ENCODE results near the gene GRID2IP. TPM values are rescaled to one million over a fixed set of nuclear protein-coding genes. Genes with fewer than 3 reads are reported as not detected.

GRID2IP gene
- total and polyA plus RNA-seq, 2 of the 8 experiments (the other 6 are each of a cell fraction or from before 2014, with no cell fraction given): 0.80 to 1.3 TPM

GRCh38 chr7:6553448-6554044 is 2.3 kb upstream of the GRID2IP start:
- H3K4me1 ChIP-seq (replicated peaks in 1 of 4; ENCODE audit: control insufficient read depth in 3 of 4, insufficient read depth in 4 of 4, low read length in 3 of 4): no peaks in the 10 kb centered on the region
- H4K91ac ChIP-seq (replicated peaks; ENCODE audit: insufficient read length, low read length): no peak overlapping the region
- 88% methylated on average over 7 of the region's 7 CpGs; no CpG with 5 or more reads in 1 of the 2 experiments for WGBS, 2 experiments (ENCODE audit: extremely low coverage in 1 of 2, insufficient coverage in 1 of 2, insufficient read length in 1 of 2, insufficient replicate concordance in 2 of 2, low coverage in 1 of 2, low lambda C conversion rate in 2 of 2, missing lambda C conversion rate in 1 of 2)
- no peak overlapping the region for H2BK5ac ChIP-seq (ENCODE audit: low read depth, low read length)
- no peaks in the 10 kb centered on the region for H3K79me1 ChIP-seq (ENCODE audit: low read depth, low read length)
- H2AFZ ChIP-seq (ENCODE audit: low read length): no peak overlapping the region
- no peaks in the 10 kb centered on the region for H3K9me3 ChIP-seq (ENCODE audit: insufficient read depth in 2 of 2, low read depth in 1 of 2, low read length in 1 of 2)
- H3K4me2 ChIP-seq (ENCODE audit: insufficient read depth in 1 of 2, low read depth in 2 of 2, low read length in 2 of 2): no peak overlapping the region
- no peak overlapping the region for H2BK120ac ChIP-seq (replicated peaks; ENCODE audit: low read depth, low read length)
- no peak overlapping the region for H2BK12ac ChIP-seq (ENCODE audit: low read depth, low read length)
- H3K14ac ChIP-seq (ENCODE audit: insufficient read length): no peak overlapping the region
- no peak overlapping the region for H3K4me3 ChIP-seq (ENCODE audit: extremely low read depth in 1 of 4, insufficient read depth in 2 of 4, low read depth in 3 of 4, low read length in 4 of 4)
- no peak overlapping the region for H4K8ac ChIP-seq (ENCODE audit: extremely low read depth, insufficient read depth, low read length)
- H3K18ac ChIP-seq (ENCODE audit: extremely low read depth, low read length): no peak overlapping the region; the same call in 1 of the 2 replicates
- no peak overlapping the region for H3K23ac ChIP-seq (ENCODE audit: insufficient read length)
- H3K23me2 ChIP-seq (ENCODE audit: low read depth, low read length): no peaks in the 10 kb centered on the region; the same call in 1 of the 2 replicates
- no peaks in the 10 kb centered on the region for H4K20me1 ChIP-seq (replicated peaks in 1 of 2; ENCODE audit: control insufficient read depth in 1 of 2, insufficient read depth in 2 of 2, low read length in 2 of 2)
- H2BK20ac ChIP-seq (ENCODE audit: low read length): no peak overlapping the region
- no peak overlapping the region for H2BK15ac ChIP-seq (ENCODE audit: low read length)
- no peaks in the 10 kb centered on the region for H3K79me2 ChIP-seq (ENCODE audit: control insufficient read depth in 1 of 2, insufficient read depth in 2 of 2, low read length in 2 of 2)
- H3K27ac ChIP-seq (ENCODE audit: low read depth, low read length): no peak overlapping the region
- H4K5ac ChIP-seq (ENCODE audit: insufficient read length, low read depth, low read length): no peak overlapping the region
- H3K36me3 ChIP-seq (ENCODE audit: control insufficient read depth in 2 of 4, insufficient read depth in 4 of 4, low read length in 3 of 4): no peaks in the 10 kb centered on the region
- H3K9ac ChIP-seq (replicated peaks in 1 of 4; ENCODE audit: extremely low read depth in 1 of 4, low read depth in 3 of 4, low read length in 3 of 4): no peak overlapping the region
- H2AK5ac ChIP-seq (ENCODE audit: low read depth, low read length): 0 out of 2 replicates have a peak overlapping the region, but pooled peaks have one; percentile 70
- FAIRE-seq (no peak), DNase-seq (ENCODE audit: low read depth in 1 of 2, low spot score in 2 of 2) (no peak)
- ChIA-PET POLR2A (ENCODE audit: partially characterized antibody) (no interaction called here), CTCF (ENCODE audit: partially characterized antibody) (interaction anchor here (0.6 to 1.9 kb wide), 6 partner anchors 12 to 43 kb away, joined by 3 to 5 read pairs (median 4); partner anchors contain the start of gene INTS15)
- H3K4ac ChIP-seq (replicated peaks; ENCODE audit: insufficient read length, low read depth, low read length): no peak overlapping the region
- H3K27me3 ChIP-seq (replicated peaks in 1 of 4; ENCODE audit: control insufficient read depth in 3 of 4, extremely low read depth in 1 of 4, insufficient read depth in 3 of 4, low read length in 3 of 4): no peaks in the 10 kb centered on the region
- no peak overlapping the region for H3K56ac ChIP-seq (replicated peaks; ENCODE audit: insufficient read length, low read depth, low read length)
- TF ChIP-seq EP300 (IDR thresholded peaks at IDR 0.05; ENCODE audit: borderline replicate concordance in 1 of 2, low read depth in 2 of 2, low read length in 2 of 2): no peak
- TF ChIP-seq SP2 (IDR thresholded peaks at IDR 0.05; ENCODE audit: low read length): no peak
- TF ChIP-seq, protein P1, sequence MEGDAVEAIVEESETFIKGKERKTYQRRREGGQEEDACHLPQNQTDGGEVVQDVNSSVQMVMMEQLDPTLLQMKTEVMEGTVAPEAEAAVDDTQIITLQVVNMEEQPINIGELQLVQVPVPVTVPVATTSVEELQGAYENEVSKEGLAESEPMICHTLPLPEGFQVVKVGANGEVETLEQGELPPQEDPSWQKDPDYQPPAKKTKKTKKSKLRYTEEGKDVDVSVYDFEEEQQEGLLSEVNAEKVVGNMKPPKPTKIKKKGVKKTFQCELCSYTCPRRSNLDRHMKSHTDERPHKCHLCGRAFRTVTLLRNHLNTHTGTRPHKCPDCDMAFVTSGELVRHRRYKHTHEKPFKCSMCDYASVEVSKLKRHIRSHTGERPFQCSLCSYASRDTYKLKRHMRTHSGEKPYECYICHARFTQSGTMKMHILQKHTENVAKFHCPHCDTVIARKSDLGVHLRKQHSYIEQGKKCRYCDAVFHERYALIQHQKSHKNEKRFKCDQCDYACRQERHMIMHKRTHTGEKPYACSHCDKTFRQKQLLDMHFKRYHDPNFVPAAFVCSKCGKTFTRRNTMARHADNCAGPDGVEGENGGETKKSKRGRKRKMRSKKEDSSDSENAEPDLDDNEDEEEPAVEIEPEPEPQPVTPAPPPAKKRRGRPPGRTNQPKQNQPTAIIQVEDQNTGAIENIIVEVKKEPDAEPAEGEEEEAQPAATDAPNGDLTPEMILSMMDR (IDR thresholded peaks at IDR 0.05; ENCODE audit: control extremely low read depth in 1 of 3, insufficient read depth in 1 of 3, low read depth in 1 of 3, low read length in 3 of 3): 0 out of 4 replicates have a peak, but pooled peaks of 1 of the 3 experiments have one; percentile 6
- TF ChIP-seq ATF2 (IDR thresholded peaks at IDR 0.05; ENCODE audit: low read length): peak; percentile 95
- TF ChIP-seq RBBP5 (IDR thresholded peaks at IDR 0.05; ENCODE audit: borderline replicate concordance, low read depth, low read length): no peak
- TF ChIP-seq POLR2AphosphoS5 (IDR thresholded peaks at IDR 0.05; ENCODE audit: low read depth, low read length): no peak
- TF ChIP-seq CREB1 (IDR thresholded peaks at IDR 0.05): peak; percentile 59; the same call in 1 of the 2 replicates
- no peak for TF ChIP-seq RFX5 (IDR thresholded peaks at IDR 0.05; ENCODE audit: borderline replicate concordance, low read depth, low read length)
- no peak for TF ChIP-seq TEAD4 (IDR thresholded peaks at IDR 0.05; ENCODE audit: low read depth, low read length)
